SW 1271 (cell line): Measurements from ENCODE around the gene INPP5D.
"Not testable (repeated sequence)": the region's sequence is repeated elsewhere in the genome, so short reads cannot be mapped to it uniquely, and the experiment has no call there.

Experiments used
- DNase-seq, 2 experiments: peaks; one replicate each; lab custom pipeline; 2025; lab: John Stamatoyannopoulos, UW

INPP5D gene

DNA sequence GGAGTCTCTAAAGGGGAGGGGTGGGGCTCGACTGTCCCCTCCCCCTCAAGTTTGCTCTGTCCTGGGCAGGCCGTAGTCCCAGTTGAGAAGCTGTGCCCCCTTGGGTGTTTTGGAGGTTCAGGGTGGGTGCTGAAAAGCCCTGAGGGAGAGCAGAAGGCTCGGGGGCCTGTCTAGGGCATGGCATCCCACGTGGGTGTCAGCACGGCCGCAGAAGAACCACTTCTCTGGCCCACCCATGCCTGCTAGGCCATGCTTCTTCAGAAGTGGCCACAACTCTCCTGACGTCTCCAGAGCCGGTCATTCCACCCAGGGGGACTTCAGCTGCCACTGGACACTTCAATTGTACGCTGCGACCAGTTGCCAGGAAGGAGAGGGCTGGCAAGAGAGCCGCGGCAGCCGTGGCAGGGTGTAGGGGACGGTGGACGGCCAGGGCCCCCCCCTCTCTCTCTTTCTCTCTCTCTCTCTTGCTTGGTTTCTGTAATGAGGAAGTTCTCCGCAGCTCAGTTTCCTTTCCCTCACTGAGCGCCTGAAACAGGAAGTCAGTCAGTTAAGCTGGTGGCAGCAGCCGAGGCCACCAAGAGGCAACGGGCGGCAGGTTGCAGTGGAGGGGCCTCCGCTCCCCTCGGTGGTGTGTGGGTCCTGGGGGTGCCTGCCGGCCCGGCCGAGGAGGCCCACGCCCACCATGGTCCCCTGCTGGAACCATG, at the start of gene INPP5D:
Gene INPP5D (plus strand): TSS at position 546 of the 704 bp plus-strand sequence. CDS start 137 bp downstream, at position 683.
- DNase-seq: no peak

DNA sequence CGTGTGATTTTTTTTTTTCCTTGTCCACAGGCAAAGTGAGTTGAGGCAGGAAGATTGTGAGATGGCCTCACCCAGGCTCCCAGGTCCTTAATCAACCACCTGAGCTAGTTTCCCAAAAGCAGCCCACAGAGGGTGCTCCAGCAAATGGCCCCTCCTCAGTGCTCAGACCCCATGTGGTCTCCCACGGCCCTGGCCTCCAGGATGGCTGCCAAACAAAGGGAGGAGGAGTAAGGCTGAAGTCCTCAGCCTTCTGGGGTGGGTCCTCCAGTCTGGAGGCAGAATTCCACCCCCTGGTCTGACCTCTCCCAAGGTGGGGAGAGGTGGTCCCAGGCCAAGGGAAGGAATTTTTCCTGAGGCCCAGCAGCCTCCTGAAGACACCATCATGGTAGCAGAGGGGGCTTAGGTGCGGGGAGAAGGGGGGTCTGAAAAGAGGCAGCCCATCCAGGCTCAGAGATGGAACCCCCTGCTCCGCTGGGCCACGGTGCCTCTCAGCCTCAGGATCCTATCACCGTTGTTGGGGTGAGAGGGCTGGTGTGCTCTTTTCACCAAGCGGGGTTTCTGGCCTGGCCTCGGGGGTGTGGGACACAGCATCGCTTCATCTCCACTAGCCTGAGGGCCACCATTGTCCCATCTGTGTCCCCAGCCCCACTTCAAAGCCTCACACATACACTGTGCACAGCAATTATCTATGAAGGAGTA, 49.4 kb upstream of the INPP5D start:
- DNase-seq: no peak

DNA sequence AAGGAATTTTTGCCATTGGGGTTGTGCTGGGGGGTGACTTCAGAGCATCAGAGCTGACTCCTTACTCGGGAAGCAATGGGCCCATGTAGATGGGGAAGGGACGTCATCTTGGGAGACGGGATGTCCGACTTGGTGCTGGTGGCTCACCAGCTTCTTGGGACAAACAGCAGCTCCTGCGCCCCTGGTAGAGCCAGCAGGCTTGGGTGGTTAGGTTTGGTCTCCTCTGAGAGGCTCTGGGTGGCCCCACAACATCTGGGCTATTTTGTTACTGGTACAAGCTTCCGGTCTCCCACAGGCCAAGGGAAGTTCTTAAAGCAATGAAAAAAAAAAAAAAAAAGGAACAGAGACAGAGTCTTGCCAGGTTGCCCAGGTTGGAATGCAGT, 48.9 kb upstream of the INPP5D start:
- DNase-seq: no peak

DNA sequence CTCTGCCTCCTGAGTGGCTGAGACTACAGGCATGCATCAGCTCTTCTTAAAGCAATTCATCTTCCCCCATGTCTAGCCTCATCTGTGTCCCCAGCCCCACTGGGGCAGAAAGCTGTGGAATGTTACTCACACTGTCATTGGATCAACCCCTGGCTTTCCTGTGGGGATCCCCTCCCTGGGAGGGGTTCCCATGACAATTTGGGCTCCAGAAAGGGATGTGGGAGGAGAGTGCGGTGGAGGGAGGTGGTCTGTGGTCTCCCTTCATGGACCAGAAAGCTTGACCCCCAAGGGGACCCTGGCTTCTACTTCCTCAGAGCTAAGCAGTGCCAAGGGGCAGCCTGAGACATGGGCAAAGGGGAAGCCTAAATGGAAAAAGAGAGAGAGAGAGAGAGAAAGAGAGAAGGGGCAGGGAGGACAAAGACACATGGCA, 48.4 kb upstream of the INPP5D start:
- no peak for DNase-seq

DNA sequence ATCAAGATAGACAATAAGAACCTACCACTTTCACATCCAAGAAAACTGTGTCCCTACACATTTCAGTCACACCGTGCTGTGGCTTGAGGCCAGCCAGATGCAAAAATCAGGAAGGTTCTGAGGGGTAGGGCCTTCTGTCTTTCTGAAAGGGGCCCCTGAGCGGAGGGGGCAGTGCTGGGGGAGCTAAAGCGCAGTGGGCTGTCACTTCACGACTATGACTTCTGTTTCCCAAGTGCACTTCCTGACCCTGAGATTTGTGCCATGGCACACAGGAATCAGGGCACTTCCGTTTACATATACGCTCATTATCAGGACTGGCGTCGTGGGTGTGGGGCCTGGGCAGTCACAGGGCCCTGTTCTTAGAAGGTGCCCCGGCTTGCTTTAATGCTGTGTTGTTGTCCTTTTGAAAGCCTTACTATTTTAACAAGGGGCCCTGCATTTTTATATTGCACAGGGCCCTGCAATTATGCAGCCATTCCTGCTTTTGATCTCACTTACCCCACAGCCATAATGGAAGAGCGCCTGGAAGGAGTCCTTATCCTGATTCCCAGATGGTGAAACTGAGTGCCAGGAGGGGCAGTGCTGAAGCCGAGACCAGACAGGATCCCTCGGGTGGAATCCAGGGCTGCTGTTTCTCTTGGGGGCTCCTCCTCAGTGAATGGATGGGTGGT, 47.7 kb upstream of the INPP5D start:
- no peak for DNase-seq

DNA sequence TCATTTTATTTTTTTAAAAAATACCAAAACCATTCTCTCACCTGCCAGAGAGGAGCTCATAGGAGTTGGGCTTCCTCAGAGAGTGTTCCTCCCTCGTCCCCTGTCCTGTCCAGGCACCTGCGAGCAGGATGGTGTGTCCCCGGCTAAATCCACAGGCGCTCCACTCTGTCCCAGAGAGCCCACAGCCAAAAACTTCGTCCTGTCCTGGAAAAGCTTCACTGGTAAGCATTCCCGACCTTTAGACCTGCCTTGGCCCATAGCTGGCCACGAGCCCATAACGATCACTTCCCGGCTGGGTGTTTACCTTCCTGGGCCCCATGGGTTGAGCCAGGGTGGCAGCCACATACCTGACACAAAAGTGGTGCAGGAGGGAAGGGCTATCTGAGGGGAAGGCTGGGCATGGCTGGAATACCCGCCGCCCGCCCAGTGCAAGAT, 47.1 kb upstream of the INPP5D start, which contains the start of gene NGEF:
Gene NGEF (minus strand): TSS at position 230 of the 435 bp plus-strand sequence. CDS start 38,366 bp downstream, outside the sequence.
- DNase-seq: no peak

DNA sequence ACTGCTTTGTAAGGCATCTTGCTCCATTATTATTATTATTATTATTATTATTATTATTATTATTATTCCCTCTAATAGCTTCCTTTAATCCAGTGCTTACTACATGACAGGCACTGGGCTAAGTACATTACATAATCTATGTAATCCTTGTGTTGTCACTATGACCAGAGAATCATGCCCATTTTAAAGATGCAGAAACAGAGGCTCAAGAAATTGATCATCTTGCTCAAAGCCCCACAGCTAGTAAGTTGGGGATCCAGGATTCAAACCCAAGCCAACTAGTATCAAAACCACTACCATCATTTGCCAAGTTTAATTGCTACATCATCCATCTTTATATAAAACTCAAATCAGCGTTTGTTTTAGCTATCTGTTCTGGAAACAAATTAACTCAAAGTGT, 46.5 kb upstream of the INPP5D start:
- DNase-seq: no peak

DNA sequence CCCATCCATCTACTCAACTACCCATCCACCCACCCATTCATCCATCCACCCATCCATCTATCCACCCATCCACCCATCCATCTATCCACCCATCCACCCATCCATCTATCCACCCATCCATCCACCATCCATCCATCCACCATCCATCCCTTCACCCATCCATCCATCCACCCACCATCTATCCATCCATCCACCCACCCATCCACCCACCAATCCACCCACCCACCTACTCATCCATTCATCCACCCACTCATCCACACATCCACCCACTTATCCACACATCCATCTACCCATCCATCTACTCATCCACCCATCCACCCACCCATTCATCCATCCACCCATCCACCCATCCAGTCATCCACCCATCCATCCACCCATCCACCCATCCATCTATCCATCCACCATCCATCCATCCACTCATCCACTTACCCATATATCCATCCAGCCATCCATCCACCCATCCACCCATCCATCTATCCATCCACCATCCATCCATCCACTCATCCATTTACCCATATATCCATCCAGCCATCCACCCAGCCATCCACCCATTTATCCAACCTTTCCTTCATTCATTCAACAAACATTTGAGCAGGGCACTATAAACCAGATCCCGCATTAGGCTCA, 45.0 kb upstream of the INPP5D start:
- DNase-seq: no peak

DNA sequence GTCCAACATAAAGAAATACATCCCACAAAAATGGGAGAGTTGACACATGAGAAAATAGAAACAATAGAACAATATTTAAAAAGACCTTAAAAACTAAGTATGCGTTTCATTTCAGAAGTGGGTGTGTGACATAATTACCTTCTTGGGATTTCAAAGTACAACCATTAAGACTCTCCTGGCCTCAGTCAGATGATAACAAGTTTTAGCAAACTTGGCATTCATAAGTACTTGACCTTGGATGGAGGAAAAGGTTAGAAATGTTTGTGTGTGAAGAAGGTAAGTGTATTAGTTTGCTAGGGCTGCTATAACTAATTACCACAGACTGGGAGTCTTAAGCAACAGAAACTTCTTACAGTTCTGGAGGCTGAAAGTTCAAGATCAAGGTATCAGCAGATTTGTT, 42.2 kb upstream of the INPP5D start:
- no peak for DNase-seq

DNA sequence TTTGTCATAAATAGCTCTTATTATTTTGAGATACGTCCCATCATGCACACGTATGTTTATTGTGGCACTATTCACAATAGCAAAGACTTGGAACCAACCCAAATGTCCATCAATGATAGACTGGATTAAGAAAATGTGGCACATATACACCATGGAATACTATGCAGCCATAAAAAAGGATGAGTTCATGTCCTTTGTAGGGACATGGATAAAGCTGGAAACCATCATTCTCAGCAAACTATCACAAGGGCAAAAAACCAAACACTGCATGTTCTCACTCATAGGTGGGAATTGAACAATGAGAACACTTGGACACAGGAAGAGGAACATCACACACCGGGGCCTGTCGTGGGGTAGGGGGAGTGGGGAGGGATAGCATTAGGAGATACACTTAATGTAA, 40.5 kb upstream of the INPP5D start:
- not testable (repeated sequence) for DNase-seq

DNA sequence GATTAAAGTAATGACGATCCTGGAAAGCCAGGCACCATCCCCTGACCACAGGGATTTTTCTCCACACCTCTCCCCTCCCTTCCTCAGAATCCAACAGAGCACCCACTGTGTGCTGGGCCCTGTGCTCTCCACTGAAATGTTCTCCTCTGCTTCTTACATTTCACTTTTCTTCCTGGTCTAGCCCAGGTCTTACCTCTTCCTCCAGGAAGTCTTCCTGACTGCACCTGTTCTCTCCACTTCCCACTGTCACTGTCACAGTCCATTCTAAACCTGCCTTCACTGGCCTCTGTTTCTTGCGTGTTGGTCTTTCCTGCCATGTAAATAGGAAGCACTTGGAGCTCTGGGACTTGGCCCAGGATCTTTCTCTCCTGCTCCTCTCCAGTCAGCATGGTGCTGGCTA, 39.7 kb upstream of the INPP5D start:
- no peak for DNase-seq

DNA sequence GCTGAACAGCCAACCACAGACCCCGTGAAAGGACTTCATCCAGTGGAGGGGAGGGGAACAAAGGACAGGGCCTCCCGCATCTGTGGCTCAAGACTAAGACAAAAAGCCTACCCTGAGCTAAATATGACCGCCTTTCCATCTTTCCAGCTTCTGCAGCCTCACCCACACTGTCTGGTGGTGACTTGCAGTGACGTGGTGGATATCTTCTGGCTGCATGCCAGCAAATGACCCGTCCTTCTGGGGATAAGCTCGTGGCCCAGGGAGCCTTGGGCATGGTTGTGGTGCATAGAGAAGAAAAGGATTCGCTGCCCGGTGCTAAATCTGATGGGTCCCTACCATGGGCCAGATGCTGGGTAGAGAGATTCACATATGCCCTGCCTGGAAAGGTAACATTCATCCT, 38.4 kb upstream of the INPP5D start:
- DNase-seq: no peak

DNA sequence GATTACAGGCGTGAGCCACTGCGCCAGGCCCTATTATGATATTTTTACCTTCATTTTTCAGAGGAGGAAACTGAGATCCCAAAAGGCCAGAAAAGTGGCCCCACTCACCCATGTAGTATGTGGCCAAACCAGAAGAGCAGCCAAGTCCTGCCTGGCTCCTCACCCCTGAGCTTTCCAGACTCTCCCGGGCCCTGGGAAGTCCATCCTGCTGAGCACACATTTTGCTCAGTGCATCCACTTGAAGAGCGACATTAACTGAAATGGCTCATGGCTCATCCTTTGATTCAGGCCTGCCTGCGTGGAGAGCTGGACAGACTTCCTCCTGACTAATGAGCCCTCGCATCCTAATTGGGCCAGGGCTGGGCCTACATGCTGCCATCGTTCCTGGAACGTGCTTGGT, 37.6 kb upstream of the INPP5D start:
- no peak for DNase-seq

DNA sequence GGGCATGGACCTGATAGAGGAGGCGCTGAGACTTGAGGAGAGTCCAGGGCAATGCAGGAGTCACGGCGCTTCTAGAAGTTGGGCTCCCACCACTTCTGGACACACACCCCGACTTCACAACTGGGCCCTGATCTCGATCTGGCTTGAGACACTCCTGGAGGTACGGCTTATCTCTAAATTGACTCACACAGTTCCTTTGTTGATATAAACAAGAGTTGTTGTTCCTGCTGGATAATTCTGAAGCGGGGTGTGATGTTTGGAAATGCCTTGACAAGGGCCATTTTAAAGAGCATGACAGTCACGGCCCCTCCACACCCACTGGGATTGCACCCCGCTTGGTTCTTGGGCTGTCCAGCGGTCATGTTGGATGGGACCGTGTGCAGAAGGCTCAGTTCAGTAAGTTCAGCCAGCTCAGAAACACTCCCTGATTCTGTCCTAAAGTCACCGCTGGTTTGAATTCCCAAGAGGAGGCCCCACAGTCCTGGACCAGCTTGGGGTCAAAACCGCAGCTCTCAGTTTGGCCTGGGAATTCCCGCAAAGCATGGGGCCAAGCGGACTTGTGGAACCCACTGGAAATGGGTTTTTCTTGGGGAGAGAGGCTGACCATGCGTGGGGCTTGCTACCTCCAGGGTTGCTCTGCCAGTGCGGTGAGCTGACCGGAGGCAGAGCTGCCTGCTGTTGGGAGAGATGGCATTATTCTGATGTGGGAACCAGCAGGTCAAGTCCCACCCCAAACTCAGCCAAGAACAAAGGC, 37.0 kb upstream of the INPP5D start:
- DNase-seq: no peak

DNA sequence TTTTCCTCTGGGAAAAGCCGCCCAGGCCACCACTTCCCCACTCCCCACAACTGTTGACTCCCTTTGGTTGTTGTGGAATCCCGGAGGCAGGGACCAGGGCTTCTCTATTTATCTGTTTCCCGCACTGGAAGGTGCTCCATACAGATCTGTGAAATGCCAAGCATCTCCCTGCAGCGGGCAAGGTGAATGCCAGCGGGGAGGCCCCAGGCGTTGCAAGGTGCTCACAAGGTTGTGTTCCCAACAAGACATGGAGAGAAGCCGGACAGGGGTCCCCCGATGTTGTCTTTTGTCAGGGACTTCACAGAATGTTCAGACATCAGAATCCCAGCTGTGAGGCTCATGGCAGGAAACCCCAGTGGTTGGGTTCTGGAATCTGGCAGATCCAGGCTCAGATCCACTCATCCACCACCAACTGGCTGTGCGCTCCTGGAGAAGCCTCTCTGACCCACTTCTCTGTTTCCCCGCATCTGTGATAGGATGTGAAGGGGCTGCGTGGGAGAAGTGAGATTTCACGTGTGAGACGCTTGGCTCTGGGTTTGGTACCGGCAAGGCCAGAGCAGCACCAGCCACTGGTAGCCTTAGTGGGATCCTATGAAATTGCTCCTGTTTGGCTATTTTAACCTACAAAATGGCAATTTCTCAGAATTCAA, 36.3 kb upstream of the INPP5D start:
- DNase-seq: no peak

DNA sequence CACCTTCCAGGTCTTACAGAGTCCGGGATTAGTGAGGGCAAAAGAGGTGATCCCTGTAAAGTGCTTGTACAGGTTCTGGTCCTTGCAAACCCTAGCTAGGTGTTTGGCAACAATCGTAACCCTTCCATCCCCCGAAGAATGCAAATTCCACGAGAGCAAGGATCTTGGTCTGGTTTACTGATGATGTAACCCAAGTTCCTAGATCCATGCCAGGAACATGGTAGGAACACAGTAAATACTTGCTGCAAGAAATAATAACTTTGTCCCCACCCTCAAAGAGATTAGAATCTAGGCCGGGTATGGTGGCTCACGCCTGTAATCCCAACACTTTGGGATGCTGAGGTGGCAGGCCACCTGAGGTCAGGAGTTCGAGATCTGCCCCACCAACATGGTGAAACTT, 34.4 kb upstream of the INPP5D start:
- no peak for DNase-seq

DNA sequence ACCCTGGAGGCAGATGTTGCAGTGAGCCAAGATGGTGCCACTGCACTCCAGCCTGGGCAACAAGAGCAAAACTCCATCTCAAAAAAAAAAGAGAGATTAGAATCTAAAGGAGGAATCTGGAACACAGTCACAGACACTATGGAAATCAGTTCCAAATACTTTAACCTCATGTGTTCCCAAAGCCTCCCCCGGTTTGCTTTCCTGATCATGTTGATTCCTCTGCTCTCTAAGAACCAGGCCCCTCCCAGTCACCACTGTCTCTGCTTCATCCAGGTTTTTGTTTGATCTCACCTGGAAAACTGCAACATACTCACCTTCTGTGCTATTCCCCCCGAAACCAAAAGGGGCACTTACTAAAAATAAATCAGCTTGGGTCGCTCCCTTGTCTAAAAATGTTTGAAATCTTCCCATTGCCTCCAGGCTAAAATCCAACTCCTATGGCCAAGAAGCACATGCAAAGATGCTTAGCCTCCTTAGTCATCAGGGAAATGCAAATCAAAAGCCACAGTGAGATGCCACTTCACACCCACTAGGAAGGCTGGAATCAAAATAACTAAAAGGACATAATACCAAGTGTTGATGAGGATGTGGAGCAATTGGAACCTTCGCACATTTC, 33.8 kb upstream of the INPP5D start:
- peak; percentile 19 to 42 for DNase-seq

DNA sequence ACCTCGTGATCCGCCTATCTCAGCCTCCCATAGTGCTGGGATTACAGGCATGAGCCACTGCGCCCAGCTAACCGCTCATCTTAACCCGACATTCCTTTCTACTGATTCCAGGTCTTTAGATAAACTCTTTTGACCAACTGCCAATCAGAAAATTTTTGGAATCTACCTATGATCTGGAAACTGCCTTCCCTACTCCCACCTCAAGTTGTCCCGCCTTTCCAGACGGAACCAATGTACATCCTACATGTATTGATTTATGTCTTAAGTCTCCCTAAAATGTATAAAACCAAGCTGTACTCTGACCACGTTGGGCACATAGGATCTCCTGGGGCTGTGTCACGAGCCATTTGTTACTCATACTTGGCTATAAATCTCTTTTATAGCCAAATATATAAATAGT, 30.8 kb upstream of the INPP5D start:
- no peak for DNase-seq

DNA sequence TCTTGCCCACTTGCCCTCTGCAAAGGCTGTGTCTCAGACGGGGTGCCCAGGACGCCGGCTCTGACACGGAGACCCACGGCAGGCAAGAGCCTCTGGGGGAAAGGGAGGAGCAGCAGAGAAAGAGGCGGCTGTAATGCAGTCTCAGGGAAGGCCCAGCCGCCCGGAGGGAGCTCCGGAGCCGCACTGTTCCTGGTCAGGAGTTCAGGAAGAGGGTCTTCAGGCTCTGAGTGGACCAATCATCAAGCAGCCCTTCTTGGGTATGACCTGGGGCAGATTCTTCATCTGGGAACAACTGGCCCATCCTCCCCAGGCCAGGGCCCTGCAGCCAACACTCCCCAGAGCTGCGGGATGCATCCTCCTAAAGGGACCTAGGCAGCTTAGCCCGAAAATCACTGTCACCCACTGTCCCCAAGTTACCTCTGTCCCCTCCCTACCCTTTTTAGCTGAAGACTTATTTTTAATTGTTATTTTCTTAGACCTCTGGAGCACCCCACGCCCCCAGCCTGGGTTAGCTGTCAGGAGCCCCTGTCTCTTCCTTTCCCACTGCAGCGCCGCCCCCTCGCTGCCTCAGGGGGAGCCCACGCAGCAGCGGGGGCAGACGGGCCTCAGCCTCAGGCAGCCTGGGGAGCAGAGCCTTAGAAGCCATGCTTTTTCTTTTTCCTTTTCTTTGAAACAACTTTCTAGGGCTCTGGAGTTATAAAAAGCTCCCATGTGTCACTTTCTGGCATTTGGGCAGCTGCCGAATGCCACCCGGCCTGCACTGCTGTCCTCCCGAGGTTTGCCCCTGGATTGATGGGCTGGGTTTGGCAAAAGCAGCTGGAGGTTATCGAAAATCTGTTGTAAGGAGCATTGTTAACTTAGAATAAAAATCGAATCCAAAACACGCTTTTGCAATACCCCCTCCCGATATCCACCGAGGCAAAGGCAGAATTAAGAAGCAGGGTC, 28.3 kb upstream of the INPP5D start:
- DNase-seq: no peak
